GM19395 (cell line): ENCODE measurements around the gene TRAPPC5.

ENCODE experiments used
- ATAC-seq: cut with Tn5 transposase; IDR thresholded peaks from one replicate; pipeline ENCODE4 v1.9.1; 2021; ENCODE audit warnings: mild to moderate bottlenecking, moderate library complexity; ENCODE audit not compliant: unreplicated experiment

TRAPPC5 gene

GRCh38 chr19:7729831-7730285 lies 49.2 kb downstream of the TRAPPC5 start:
- no peak for ATAC-seq

GRCh38 chr19:7730286-7731217 lies 49.9 kb downstream of the TRAPPC5 start:
- no peak for ATAC-seq

GRCh38 chr19:7731218-7731595 lies 50.6 kb downstream of the TRAPPC5 start:
- no peak for ATAC-seq

GRCh38 chr19:7731615-7732014 lies 51.0 kb downstream of the TRAPPC5 start:
- ATAC-seq = no peak

GRCh38 chr19:7732045-7732444 lies 51.4 kb downstream of the TRAPPC5 start, which contains the start of gene CLEC4G:
TSS of gene CLEC4G (minus strand) at chr19:7732110. CDS start at chr19:7732102, 8 bp downstream.
- ATAC-seq = no peak

- ATAC-seq = no peak
These were observed 52.7 kb downstream of the TRAPPC5 start for GRCh38 chr19:7733376-7733775.

- no peak for ATAC-seq
These were observed 53.9 kb downstream of the TRAPPC5 start for GRCh38 chr19:7734220-7735203.

- no peak for ATAC-seq
These were observed 55.5 kb downstream of the TRAPPC5 start for GRCh38 chr19:7736148-7736547.

- ATAC-seq = no peak
These were observed 56.6 kb downstream of the TRAPPC5 start for GRCh38 chr19:7737215-7737614.
